ENCODE data around the gene ZNF628. TPM values are rescaled to one million over a fixed set of nuclear protein-coding genes. Genes with fewer than 3 reads are reported as not detected.

The ZNF628 gene
- total RNA-seq, 3 donors from 2014 or later, result 2.1 to 4.4 (median 4.3) TPM

DNA sequence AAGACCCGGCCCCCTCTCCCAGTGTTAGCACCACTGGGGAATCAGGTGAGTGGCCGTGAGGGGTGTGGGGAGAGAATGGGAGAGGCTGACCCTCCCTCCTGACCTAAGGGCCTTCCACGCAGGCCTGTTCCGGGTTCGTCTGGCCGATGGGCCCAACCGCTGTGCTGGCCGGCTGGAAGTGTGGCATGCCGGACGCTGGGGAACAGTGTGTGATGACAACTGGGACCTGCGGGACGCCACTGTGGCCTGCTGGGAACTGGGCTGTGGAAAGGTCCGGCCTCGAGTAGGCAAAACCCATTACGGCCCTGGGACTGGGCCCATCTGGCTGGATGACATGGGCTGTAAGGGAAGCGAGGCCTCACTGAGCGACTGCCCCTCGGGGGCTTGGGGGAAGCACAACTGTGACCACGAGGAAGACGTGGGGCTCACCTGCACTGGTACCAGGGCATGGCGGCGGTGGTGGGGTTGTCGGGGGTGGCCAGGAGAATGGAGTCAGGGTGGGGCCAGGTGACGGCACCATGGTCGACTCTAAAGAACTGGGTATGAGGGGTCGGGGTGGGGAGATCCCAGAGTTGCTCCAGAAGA, 24.0 kb downstream of the ZNF628 start:
- TF ChIP-seq POLR2AphosphoS5 (IDR thresholded peaks at IDR 0.05) (no peak), CTCF (IDR thresholded peaks at IDR 0.05) (no peak), POLR2A (IDR thresholded peaks at IDR 0.05) (no peak)
- H3K36me3 ChIP-seq, result no peaks in the 10 kb centered on the region
- no peaks in the 10 kb centered on the region for H3K27me3 ChIP-seq
- H3K4me1 ChIP-seq, result peaks cover 0 to 3% of the 10 kb centered on the region in 2 donors
- H3K27ac ChIP-seq, result no peak overlapping the region
- no peak for DNase-seq (ENCODE audit: low spot score in 2 of 2)
- no peak overlapping the region for H3K4me3 ChIP-seq
- H3K9me3 ChIP-seq, result no peaks in the 10 kb centered on the region
- intact Hi-C loops (cut with DNase I; ENCODE audit: low total_unique reads), result loop anchor here (5.0 kb wide), 1 partner anchor 83 kb away; no protein-coding TSS in a partner anchor

DNA sequence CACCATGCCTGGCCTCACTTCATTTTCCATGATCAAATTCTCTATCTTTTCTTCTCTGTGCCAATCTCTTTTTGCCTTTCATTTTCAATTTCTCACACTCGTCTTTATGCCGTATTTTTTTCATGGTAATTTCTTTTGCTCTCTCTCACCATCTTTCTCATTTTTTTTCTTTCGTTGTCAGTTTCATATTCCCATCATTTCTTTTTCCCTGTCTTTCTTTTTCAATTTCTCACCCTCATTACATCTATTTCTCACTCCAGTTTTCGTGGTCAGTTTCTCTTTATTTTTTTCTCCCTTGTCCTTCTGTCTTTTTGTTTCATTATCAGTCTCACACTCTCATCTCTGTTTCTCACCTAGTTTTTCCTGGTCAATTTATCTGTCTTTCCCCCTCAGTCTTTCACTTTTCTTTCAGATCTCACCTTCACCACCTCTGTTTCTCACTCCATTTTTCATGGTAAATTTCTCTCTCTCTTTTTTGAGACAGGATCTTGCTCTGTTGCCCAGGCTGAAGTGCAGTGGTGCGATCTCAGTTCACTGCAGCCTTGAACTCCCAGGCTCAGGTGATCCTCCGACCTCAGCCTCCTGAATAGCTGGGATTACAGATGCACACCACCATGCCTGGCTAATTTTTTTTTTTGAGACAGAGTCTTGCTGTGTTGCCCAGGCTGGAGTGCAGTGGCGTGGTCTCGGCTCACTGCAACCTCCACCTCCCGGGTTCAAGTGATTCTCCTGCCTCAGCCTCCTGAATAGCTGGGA, 26.0 kb downstream of the ZNF628 start:
- no peak for DNase-seq (ENCODE audit: low spot score in 2 of 2)
- intact Hi-C loops (cut with DNase I; ENCODE audit: low total_unique reads), result loop anchor here (5.0 kb wide), 1 partner anchor 85 kb away; no protein-coding TSS in a partner anchor
- no peak overlapping the region for H3K4me3 ChIP-seq
- H3K36me3 ChIP-seq, result no peaks in the 10 kb centered on the region
- TF ChIP-seq CTCF (IDR thresholded peaks at IDR 0.05), result no peak
- no peak for TF ChIP-seq POLR2AphosphoS5 (IDR thresholded peaks at IDR 0.05)
- TF ChIP-seq POLR2A (IDR thresholded peaks at IDR 0.05), result no peak
- H3K4me1 ChIP-seq, result peaks cover 0 to 3% of the 10 kb centered on the region in 2 donors
- H3K27ac ChIP-seq, result no peak overlapping the region
- no peaks in the 10 kb centered on the region for H3K9me3 ChIP-seq
- H3K27me3 ChIP-seq, result no peaks in the 10 kb centered on the region

- Histone ChIP-seq H3K27me3 (no peaks in the 10 kb centered on the region), H3K4me3 (no peak overlapping the region), H3K9me3 (no peaks in the 10 kb centered on the region), H3K4me1 (peaks cover 0 to 3% of the 10 kb centered on the region in 2 donors), H3K27ac (no peak overlapping the region), H3K36me3 (no peaks in the 10 kb centered on the region)
- intact Hi-C loops (cut with DNase I; ENCODE audit: low total_unique reads), result loop anchor here (5.0 kb wide), 1 partner anchor 86 kb away; no protein-coding TSS in a partner anchor
- TF ChIP-seq POLR2AphosphoS5 (IDR thresholded peaks at IDR 0.05), result no peak
- no peak for TF ChIP-seq CTCF (IDR thresholded peaks at IDR 0.05)
- no peak for TF ChIP-seq POLR2A (IDR thresholded peaks at IDR 0.05)
- no peak for DNase-seq (ENCODE audit: low spot score in 2 of 2)
These were observed 26.7 kb downstream of the ZNF628 start for GRCh38 chr19:55503157-55503501.

GRCh38 chr19:55503502-55504251, 27.3 kb downstream of the ZNF628 start:
- Histone ChIP-seq H3K4me1 (peaks cover 0 to 3% of the 10 kb centered on the region in 2 donors), H3K27me3 (no peaks in the 10 kb centered on the region), H3K4me3 (peak overlapping the region; percentile 43 to 73 (median 53)), H3K27ac (peak overlapping the region; percentile 77 to 80), H3K36me3 (no peaks in the 10 kb centered on the region), H3K9me3 (no peaks in the 10 kb centered on the region)
- intact Hi-C loops (cut with DNase I; ENCODE audit: low total_unique reads), result loop anchor here (5.0 kb wide), 1 partner anchor 86 kb away; no protein-coding TSS in a partner anchor
- DNase-seq (ENCODE audit: low spot score in 2 of 2), result peak; percentile 90 to 91
- TF ChIP-seq CTCF (IDR thresholded peaks at IDR 0.05) (peak; percentile 97 to 98 (median 98)), POLR2AphosphoS5 (IDR thresholded peaks at IDR 0.05) (peak in 1 of 3 donors; percentile 47), POLR2A (IDR thresholded peaks at IDR 0.05) (no peak)
